Nephron progenitor cell (in vitro differentiated cells): ENCODE results near the gene STKLD1.
A peak's percentile ranks its signal among the peaks of the same experiment; 100 is the strongest.
"Not testable (repeated sequence)": the region's sequence is repeated elsewhere in the genome, so short reads cannot be mapped to it uniquely, and the experiment has no call there.

ENCODE experiments used
- DNase-seq: peaks from one replicate; pipeline ENCODE4 v3.0.0; 2021
- H3K27ac Mint-ChIP-seq: 2 replicates; pipeline ENCODE4 v1.8.0; 2021; ENCODE audit warnings: mild to moderate bottlenecking, moderate library complexity, mixed read lengths
- H3K27me3 Mint-ChIP-seq: 2 replicates; pipeline ENCODE4 v1.8.0; 2021; ENCODE audit warnings: mild to moderate bottlenecking, low read depth, mixed read lengths; ENCODE audit not compliant: poor library complexity
- H3K36me3 Mint-ChIP-seq: 2 replicates; pipeline ENCODE4 v1.8.0; 2021; ENCODE audit warnings: low read depth, mixed read lengths
- H3K4me1 Mint-ChIP-seq: 2 replicates; pipeline ENCODE4 v1.8.0; 2021; ENCODE audit warnings: mixed read lengths
- H3K4me3 Mint-ChIP-seq: 2 replicates; pipeline ENCODE4 v1.8.0; 2021; ENCODE audit warnings: mild to moderate bottlenecking, moderate library complexity, mixed read lengths
- H3K9me3 Mint-ChIP-seq: 2 replicates; pipeline ENCODE4 v1.8.0; 2021; ENCODE audit warnings: mild to moderate bottlenecking, moderate library complexity, mixed read lengths
- TF ChIP-seq, protein P1 (sequence below): fragments of 200-600 bp; sonication (generic); IDR thresholded peaks from 2 replicates; pipeline ENCODE4 v1.5.0; 2021; ENCODE audit warnings: antibody characterized with exemption

Gene STKLD1

DNA sequence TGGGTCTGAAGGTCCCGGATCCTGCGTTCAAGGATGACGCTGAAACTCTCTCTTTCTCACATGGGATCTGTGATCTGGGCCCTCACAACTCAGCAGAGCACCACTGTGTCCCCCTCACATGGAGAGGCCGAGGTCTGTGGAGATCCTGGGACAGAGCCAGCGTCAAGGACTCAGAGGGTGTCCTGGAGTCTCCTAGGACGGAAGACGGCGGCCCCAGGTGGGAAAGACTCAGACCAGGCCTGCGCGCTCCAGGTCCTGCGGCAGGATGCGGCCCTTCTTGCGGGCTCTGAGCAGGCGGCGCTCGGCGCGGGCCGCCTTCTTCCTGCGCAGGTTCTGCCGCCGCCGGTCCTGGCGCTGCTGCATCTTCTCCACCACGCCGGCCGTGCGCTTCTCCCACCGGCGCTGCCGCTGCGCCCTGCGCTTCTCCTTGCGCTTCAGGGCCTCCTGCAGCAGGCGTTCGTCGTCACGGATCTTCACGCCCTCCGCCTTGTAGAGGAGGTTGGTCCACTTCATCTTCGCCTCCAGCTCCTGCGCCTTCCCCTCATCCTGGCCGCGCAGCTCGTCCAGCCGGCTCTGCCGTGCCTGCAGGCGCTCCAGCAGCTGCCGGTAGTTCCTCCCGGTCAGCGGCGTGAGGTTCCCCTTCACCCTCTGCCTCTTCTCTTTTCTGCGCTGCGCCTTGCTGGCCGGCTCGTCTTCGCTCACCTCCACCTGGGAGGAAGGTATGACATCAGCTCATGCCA, 44.4 kb upstream of the STKLD1 start:
- TF ChIP-seq, protein P1, sequence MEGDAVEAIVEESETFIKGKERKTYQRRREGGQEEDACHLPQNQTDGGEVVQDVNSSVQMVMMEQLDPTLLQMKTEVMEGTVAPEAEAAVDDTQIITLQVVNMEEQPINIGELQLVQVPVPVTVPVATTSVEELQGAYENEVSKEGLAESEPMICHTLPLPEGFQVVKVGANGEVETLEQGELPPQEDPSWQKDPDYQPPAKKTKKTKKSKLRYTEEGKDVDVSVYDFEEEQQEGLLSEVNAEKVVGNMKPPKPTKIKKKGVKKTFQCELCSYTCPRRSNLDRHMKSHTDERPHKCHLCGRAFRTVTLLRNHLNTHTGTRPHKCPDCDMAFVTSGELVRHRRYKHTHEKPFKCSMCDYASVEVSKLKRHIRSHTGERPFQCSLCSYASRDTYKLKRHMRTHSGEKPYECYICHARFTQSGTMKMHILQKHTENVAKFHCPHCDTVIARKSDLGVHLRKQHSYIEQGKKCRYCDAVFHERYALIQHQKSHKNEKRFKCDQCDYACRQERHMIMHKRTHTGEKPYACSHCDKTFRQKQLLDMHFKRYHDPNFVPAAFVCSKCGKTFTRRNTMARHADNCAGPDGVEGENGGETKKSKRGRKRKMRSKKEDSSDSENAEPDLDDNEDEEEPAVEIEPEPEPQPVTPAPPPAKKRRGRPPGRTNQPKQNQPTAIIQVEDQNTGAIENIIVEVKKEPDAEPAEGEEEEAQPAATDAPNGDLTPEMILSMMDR: no peak
- H3K27me3 Mint-ChIP-seq: peaks cover 9% of the 10 kb centered on the region
- peaks cover 20% of the 10 kb centered on the region for H3K9me3 Mint-ChIP-seq
- peaks cover 70% of the 10 kb centered on the region for H3K36me3 Mint-ChIP-seq
- H3K4me3 Mint-ChIP-seq: no peak overlapping the region
- no peak for DNase-seq
- no peak overlapping the region for H3K27ac Mint-ChIP-seq
- peaks cover 20% of the 10 kb centered on the region for H3K4me1 Mint-ChIP-seq

DNA sequence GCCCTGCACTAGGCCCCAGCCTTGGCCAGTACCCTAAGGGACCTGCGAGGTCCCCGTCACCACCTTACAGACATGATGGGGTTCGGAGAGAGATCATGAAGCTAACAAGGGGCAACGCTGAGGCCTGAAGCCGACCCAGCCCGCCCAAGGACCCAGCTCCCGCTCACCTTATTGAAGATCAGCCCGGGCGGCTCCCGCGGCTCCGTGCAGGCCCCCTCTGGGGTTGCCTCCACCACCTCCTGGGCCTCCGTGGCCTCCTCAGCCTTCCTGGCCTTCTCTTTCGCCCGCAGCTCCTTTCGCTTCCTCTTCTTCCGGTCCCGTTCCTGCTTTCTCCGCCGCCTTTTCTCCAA, 43.8 kb upstream of the STKLD1 start:
- peaks cover 18% of the 10 kb centered on the region for H3K9me3 Mint-ChIP-seq
- H3K36me3 Mint-ChIP-seq: peaks cover 69% of the 10 kb centered on the region
- TF ChIP-seq, protein P1: no peak
- H3K4me1 Mint-ChIP-seq: peaks cover 20% of the 10 kb centered on the region
- H3K4me3 Mint-ChIP-seq: no peak overlapping the region
- peaks cover 6% of the 10 kb centered on the region for H3K27me3 Mint-ChIP-seq
- no peak for DNase-seq
- H3K27ac Mint-ChIP-seq: no peak overlapping the region

DNA sequence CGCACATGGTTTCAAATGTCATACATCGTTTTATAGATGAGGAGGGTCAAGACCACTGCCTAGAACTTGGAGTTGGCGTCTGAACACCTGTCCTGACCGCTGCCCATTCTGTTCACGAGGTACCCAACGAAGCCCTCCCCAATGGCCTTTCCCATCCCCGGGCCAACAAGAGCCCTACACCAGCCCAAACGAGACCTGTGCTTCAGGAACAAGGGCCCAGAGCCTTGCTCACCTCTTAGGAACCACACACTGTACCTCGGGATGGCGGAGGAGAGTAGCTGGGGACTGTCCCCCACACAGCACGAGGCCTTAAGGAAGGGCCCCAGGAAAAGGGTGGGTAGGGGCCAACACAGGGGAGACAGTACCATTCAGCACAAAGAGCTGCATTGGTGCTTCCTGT, 43.2 kb upstream of the STKLD1 start:
- H3K27ac Mint-ChIP-seq: no peak overlapping the region
- TF ChIP-seq, protein P1: no peak
- peaks cover 13% of the 10 kb centered on the region for H3K9me3 Mint-ChIP-seq
- no peak for DNase-seq
- H3K36me3 Mint-ChIP-seq: peaks cover 64% of the 10 kb centered on the region
- H3K4me3 Mint-ChIP-seq: no peak overlapping the region
- peaks cover 6% of the 10 kb centered on the region for H3K27me3 Mint-ChIP-seq
- H3K4me1 Mint-ChIP-seq: peaks cover 25% of the 10 kb centered on the region

DNA sequence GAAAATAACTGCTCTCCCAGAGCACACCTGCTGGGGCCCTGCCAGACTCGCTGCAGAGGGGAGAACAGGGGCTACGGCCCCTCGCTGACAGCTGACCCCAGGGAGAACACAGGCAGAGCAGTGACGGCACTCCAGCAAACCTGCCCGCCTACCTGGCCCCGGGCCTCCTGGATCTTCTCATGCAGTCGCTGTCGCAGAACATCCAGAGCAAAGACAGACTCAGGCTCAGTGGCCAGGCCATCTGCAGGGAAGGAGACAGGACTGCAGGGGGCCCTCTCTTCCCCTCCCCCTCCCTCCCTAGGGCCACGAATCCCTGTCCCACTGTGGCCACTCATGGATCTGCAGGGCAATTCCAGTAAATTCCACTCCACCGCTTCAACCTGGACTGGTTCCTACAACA, 42.6 kb upstream of the STKLD1 start:
- peaks cover 25% of the 10 kb centered on the region for H3K4me1 Mint-ChIP-seq
- peaks cover 61% of the 10 kb centered on the region for H3K36me3 Mint-ChIP-seq
- H3K9me3 Mint-ChIP-seq: peaks cover 8% of the 10 kb centered on the region
- H3K4me3 Mint-ChIP-seq: no peak overlapping the region
- no peak for DNase-seq
- peaks cover 5% of the 10 kb centered on the region for H3K27me3 Mint-ChIP-seq
- no peak overlapping the region for H3K27ac Mint-ChIP-seq
- TF ChIP-seq, protein P1: no peak

DNA sequence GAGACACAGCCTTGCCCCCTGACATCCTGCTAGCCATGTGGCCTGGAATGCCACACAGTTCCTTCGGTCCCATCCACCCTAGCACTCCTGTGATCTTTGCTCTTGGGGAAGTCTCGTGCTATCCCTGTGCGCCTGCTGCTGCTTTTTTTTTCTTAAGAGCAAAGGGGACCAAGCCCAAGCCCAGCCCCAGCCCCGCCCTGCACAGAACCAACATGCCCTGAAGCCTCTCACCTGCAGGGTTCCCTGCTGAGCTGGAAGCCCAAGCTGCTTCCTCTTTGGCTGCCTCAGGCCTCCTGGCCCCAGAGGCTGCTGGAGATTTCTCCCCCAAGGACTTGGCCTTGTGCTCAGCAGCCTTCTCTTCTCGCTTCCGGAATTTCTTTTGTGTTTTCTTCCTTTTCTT, 42.0 kb upstream of the STKLD1 start:
- peak overlapping the region; percentile 97 for H3K4me3 Mint-ChIP-seq
- no peak overlapping the region for H3K27ac Mint-ChIP-seq
- no peak for DNase-seq
- H3K27me3 Mint-ChIP-seq: no peaks in the 10 kb centered on the region
- peaks cover 61% of the 10 kb centered on the region for H3K36me3 Mint-ChIP-seq
- peaks cover 25% of the 10 kb centered on the region for H3K4me1 Mint-ChIP-seq
- TF ChIP-seq, protein P1: no peak
- peaks cover 2% of the 10 kb centered on the region for H3K9me3 Mint-ChIP-seq

DNA sequence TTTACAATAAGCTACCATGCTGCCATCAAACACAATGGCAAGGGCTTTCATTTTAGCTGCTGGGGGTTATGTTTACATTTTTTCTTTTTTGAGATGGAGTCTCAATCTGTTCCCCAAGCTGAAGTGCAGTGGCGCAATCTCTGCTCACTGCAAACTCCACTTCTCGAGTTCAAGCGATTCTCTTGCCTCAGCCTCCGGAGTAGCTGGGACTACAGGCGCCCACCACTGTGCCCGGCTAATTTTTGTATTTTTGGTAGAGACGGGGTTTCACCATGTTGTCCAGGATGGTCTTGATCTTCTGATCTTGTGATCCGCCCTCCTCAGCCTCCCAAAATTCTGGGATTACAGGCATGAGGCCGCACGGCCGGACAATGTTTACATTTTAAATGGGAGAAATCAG, 41.3 kb upstream of the STKLD1 start:
- not testable (repeated sequence) for H3K27me3 Mint-ChIP-seq, H3K9me3 Mint-ChIP-seq, DNase-seq, H3K27ac Mint-ChIP-seq
- H3K36me3 Mint-ChIP-seq: peaks cover 61% of the 10 kb centered on the region
- peak overlapping the region; percentile 97 for H3K4me3 Mint-ChIP-seq
- peaks cover 25% of the 10 kb centered on the region for H3K4me1 Mint-ChIP-seq
